Liver (tissue), 3 donors: ENCODE results near the gene ASTN1.

Source experiments
- CTCF ChIP-seq: fragments of 150-350 bp; IDR thresholded peaks from 2 replicates; pipeline ENCODE4 v1.5.1; 2017; ENCODE audit warnings: improper control_type of control experiment, low read depth, low read length; ENCODE audit not compliant: missing input control
- GABPA ChIP-seq, 2 donors: IDR thresholded peaks in 1 of 2; conservative IDR thresholded peaks in 1 of 2; 2 replicates each; pipeline ENCODE4 v1.6.1; 2016; ENCODE audit warnings: antibody characterized with exemption in 2 of 2, mild to moderate bottlenecking in 1 of 2, moderate library complexity in 1 of 2
- HNF4A ChIP-seq, 2 donors: conservative IDR thresholded peaks; 2 replicates each; pipeline ENCODE4 v1.6.1; 2016; ENCODE audit warnings: antibody characterized with exemption in 2 of 2, mild to moderate bottlenecking in 2 of 2
- JUND ChIP-seq, 2 donors: IDR thresholded peaks; 2 replicates each; pipeline ENCODE4 v1.6.1; 2016; ENCODE audit warnings: antibody characterized with exemption in 2 of 2
- MAX ChIP-seq: IDR thresholded peaks from 2 replicates; pipeline ENCODE4 v1.6.1; 2016; ENCODE audit warnings: antibody characterized with exemption
- RXRA ChIP-seq, 2 donors: IDR thresholded peaks; 2 replicates each; pipeline ENCODE4 v1.6.1; 2017 to 2018; ENCODE audit warnings: antibody characterized with exemption in 2 of 2, mild to moderate bottlenecking in 1 of 2
- TAF1 ChIP-seq: conservative IDR thresholded peaks from 2 replicates; pipeline ENCODE4 v1.6.1; 2016; ENCODE audit warnings: antibody characterized with exemption, mild to moderate bottlenecking
- donor health status: healthy.
- donor health status: healthy.

- TF ChIP-seq CTCF, result no peak
- no peak for TF ChIP-seq MAX
- TF ChIP-seq RXRA (IDR thresholded peaks at IDR 0.05), result no peak
- TF ChIP-seq TAF1, result no peak
- TF ChIP-seq JUND (IDR thresholded peaks at IDR 0.05), result no peak
- no peak for TF ChIP-seq GABPA (IDR thresholded peaks at IDR 0.05 in 1 of 2, conservative IDR thresholded peaks at IDR 0.05 in 1 of 2)
- no peak for TF ChIP-seq HNF4A (conservative IDR thresholded peaks at IDR 0.05)
Measured at GRCh38 chr1:177065430-177065829, 99.1 kb downstream of the ASTN1 start.
